GM12878 (cell line): Measurements from ENCODE around the gene UFL1. TPM values are rescaled to one million over a fixed set of nuclear protein-coding genes. Genes with fewer than 3 reads are reported as not detected.
A peak's percentile ranks its signal among the peaks of the same experiment; 100 is the strongest.

Source experiments
- ATF7 ChIP-seq: fragments of 450-650 bp; IDR thresholded peaks from 2 replicates; pipeline ENCODE4 v1.6.1; 2016; ENCODE audit warnings: low read depth, mild to moderate bottlenecking
- BCL11A ChIP-seq: IDR thresholded peaks from 2 replicates; pipeline ENCODE4 v1.6.1; 2011; ENCODE audit warnings: low read depth, low read length
- BHLHE40 ChIP-seq, 2 experiments: fragments of 450-650 bp in 1 of 2; IDR thresholded peaks; 2 replicates each; pipeline ENCODE4 v1.6.1; 2011 to 2017; ENCODE audit warnings: low read depth in 2 of 2, borderline replicate concordance in 1 of 2, improper control_type of control experiment in 1 of 2, low read length in 1 of 2, mild to moderate bottlenecking in 1 of 2
- BRCA1 ChIP-seq: IDR thresholded peaks from 2 replicates; pipeline ENCODE4 v1.6.1; 2011; ENCODE audit warnings: low read depth, low read length, improper control_type of control experiment
- CEBPB ChIP-seq, 2 experiments: fragments of 150-350 bp in 1 of 2; IDR thresholded peaks; 2 replicates each; pipeline ENCODE4 v1.6.1; 2012 to 2014; ENCODE audit warnings: low read depth in 2 of 2, low read length in 2 of 2, borderline replicate concordance in 1 of 2, inconsistent platforms in 1 of 2
- CREB1 ChIP-seq: IDR thresholded peaks from 2 replicates; pipeline ENCODE4 v1.6.1; 2012; ENCODE audit warnings: low read depth, mild to moderate bottlenecking, inconsistent platforms
- ESRRA ChIP-seq: IDR thresholded peaks from 2 replicates; pipeline ENCODE4 v1.6.1; 2012; ENCODE audit warnings: mild to moderate bottlenecking, low read length, improper control_type of control experiment
- JUNB ChIP-seq: IDR thresholded peaks from 2 replicates; pipeline ENCODE4 v1.6.1; 2016; ENCODE audit warnings: antibody characterized with exemption, mild to moderate bottlenecking
- KAT2A ChIP-seq: conservative IDR thresholded peaks from 2 replicates; pipeline ENCODE4 v1.6.1; 2011; ENCODE audit warnings: low read depth, low read length; ENCODE audit not compliant: control insufficient read depth
- KLF5 ChIP-seq: fragments of 450-650 bp; IDR thresholded peaks from 2 replicates; pipeline ENCODE4 v1.6.1; 2014; ENCODE audit warnings: mild to moderate bottlenecking; ENCODE audit not compliant: partially characterized antibody
- MAX ChIP-seq: IDR thresholded peaks from 2 replicates; pipeline ENCODE4 v1.6.1; 2012; ENCODE audit warnings: low read depth, low read length, improper control_type of control experiment
- MXI1 ChIP-seq: fragments of 150-350 bp; IDR thresholded peaks from 2 replicates; pipeline ENCODE4 v1.6.1; 2011; ENCODE audit warnings: low read depth, mild to moderate bottlenecking, inconsistent platforms, low read length, improper control_type of control experiment
- NBN ChIP-seq: fragments of 450-650 bp; IDR thresholded peaks from 2 replicates; pipeline ENCODE4 v1.6.1; 2016
- NFXL1 ChIP-seq: fragments of 450-650 bp; IDR thresholded peaks from 2 replicates; pipeline ENCODE4 v1.6.1; 2017; ENCODE audit warnings: antibody characterized with exemption, mild to moderate bottlenecking, borderline replicate concordance
- POLR2AphosphoS5 ChIP-seq: IDR thresholded peaks from 2 replicates; pipeline ENCODE4 v1.6.1; 2011; ENCODE audit warnings: mild to moderate bottlenecking, low read length, inconsistent platforms
- RAD51 ChIP-seq: fragments of 450-650 bp; IDR thresholded peaks from 2 replicates; pipeline ENCODE4 v1.6.1; 2016; ENCODE audit warnings: moderate library complexity, mild to moderate bottlenecking, inconsistent platforms
- SUZ12 ChIP-seq: fragments of 200-600 bp; sonication (generic); IDR thresholded peaks from one replicate; pipeline ENCODE4 v1.6.1; 2018; ENCODE audit warnings: antibody characterized with exemption, mild to moderate bottlenecking; ENCODE audit not compliant: unreplicated experiment
- TCF7 ChIP-seq: IDR thresholded peaks from 2 replicates; pipeline ENCODE4 v1.6.1; 2014; ENCODE audit warnings: antibody characterized with exemption, borderline replicate concordance
- ZBTB11 ChIP-seq: fragments of 450-650 bp; formaldehyde crosslinking; IDR thresholded peaks from 2 replicates; pipeline ENCODE4 v1.5.0; 2022; ENCODE audit warnings: mild to moderate bottlenecking, missing genetic modification characterization
- ZSCAN29 ChIP-seq: fragments of 450-650 bp; IDR thresholded peaks from 2 replicates; pipeline ENCODE4 v1.6.1; 2017; ENCODE audit warnings: mild to moderate bottlenecking, moderate library complexity
- polyA plus RNA-seq, 11 experiments: library from polyadenylated mRNA; depleted of rRNA in 4 of 11; unstranded in 6 of 11; stranded (reverse) in 5 of 11; fragments of >200 nt; fragmentation: Nextera tagmentation in 4 of 11; fragmentation: Illumina TruSeq in 1 of 11; extraction: Ambion mirVana in 4 of 11; extraction: Trizol in 1 of 11; gene quantifications; 1 replicate in 1 of 11; 2 replicates in 10 of 11; pipeline versions ENCODE4 v1.2.1 to v1.2.3, GENCODE V29; 2011 to 2016; ENCODE audit warnings: inconsistent platforms in 2 of 11, missing spikeins in 2 of 11, low read depth in 1 of 11
- total RNA-seq, 4 experiments: library from RNA; depleted of rRNA in 3 of 4; stranded (reverse); fragments of >200 nt in 3 of 4; fragmentation: Illumina TruSeq in 1 of 4; extraction: Trizol in 1 of 4; gene quantifications; 2 replicates each; pipeline versions ENCODE4 v1.2.1 to v1.2.3, GENCODE V29; 2013 to 2021
- TF ChIP-seq, protein P1 (sequence below): IDR thresholded peaks from 2 replicates; pipeline ENCODE4 v1.6.1; 2011; ENCODE audit warnings: low read depth, mild to moderate bottlenecking, low read length, moderate library complexity, borderline replicate concordance; ENCODE audit errors: extremely low read depth
- TF ChIP-seq, protein P2 (sequence below): IDR thresholded peaks from 2 replicates; pipeline ENCODE4 v1.6.1; 2011; ENCODE audit warnings: mild to moderate bottlenecking, low read depth, low read length, moderate library complexity; ENCODE audit not compliant: insufficient replicate concordance
- TF ChIP-seq, protein P3 (sequence below): fragments of 450-650 bp; IDR thresholded peaks from 2 replicates; pipeline ENCODE4 v1.6.1; 2018; ENCODE audit warnings: borderline replicate concordance, mild to moderate bottlenecking; ENCODE audit not compliant: partially characterized antibody

The UFL1 gene
- total and polyA plus RNA-seq, 10 of the 15 experiments (the other 5 are each of a cell fraction or from before 2014, with no cell fraction given), result 13.8 to 29.3 (median 24.4) TPM

DNA sequence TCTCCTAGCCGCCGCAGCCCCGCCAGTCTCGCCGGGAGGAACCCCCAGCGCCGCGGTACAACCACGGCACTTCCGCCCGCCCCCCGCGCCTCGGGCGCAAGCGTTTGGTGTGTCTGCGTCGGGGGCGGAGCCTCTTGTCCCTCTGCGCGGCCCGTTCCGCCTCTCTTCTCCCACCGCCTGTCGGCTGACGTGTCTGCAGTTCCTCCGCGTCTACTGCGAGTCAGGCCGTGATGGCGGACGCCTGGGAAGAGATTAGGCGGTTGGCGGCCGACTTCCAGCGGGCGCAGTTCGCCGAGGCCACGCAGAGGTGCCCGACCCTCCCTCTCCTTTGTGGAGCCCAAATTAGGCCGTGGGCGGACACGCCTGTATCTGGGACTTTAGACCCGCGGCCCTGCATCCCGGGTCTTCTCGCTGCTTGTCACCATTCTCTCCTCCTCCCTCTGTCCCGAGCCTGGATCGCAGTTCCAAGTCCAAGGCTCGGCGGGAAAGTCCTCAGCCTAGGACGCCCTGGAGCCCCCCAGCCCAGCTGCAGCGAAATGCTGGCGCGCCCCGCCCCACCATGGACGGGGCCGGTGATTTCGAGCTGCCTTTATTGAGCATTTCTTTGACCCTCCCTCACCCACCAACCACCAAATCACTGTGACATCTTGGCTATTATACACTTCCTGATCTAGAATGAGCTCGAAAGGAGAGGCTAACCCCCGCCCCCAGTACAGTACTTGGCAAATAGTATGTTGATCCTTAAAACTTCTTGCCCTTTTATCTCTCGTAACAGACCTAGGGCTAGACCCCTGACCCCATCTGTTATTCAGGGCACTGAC lies at the start of gene UFL1 (continued):
- no peak; the same call in 1 of the 2 replicates for TF ChIP-seq MAX
- TF ChIP-seq, protein P1, sequence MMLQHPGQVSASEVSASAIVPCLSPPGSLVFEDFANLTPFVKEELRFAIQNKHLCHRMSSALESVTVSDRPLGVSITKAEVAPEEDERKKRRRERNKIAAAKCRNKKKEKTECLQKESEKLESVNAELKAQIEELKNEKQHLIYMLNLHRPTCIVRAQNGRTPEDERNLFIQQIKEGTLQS, result no peak
- TF ChIP-seq SUZ12, result no peak
- TF ChIP-seq KLF5, result peak; percentile 85
- no peak for TF ChIP-seq CEBPB (IDR thresholded peaks at IDR 0.05; ENCODE audit: borderline replicate concordance in 1 of 2, low read depth in 2 of 2, low read length in 2 of 2)
- TF ChIP-seq ZBTB11 (CRISPR knock-in tag), result no peak
- TF ChIP-seq BRCA1, result no peak
- TF ChIP-seq BCL11A, result no peak; the same call in 1 of the 2 replicates
- no peak for TF ChIP-seq NFXL1
- TF ChIP-seq TCF7, result no peak
- peak; percentile 46 to 81; a peak in 3 of 4 replicates for TF ChIP-seq BHLHE40 (IDR thresholded peaks at IDR 0.05; ENCODE audit: borderline replicate concordance in 1 of 2, low read depth in 2 of 2, low read length in 1 of 2)
- TF ChIP-seq RAD51, result no peak
- peak; percentile 84 for TF ChIP-seq NBN
- TF ChIP-seq, protein P2, sequence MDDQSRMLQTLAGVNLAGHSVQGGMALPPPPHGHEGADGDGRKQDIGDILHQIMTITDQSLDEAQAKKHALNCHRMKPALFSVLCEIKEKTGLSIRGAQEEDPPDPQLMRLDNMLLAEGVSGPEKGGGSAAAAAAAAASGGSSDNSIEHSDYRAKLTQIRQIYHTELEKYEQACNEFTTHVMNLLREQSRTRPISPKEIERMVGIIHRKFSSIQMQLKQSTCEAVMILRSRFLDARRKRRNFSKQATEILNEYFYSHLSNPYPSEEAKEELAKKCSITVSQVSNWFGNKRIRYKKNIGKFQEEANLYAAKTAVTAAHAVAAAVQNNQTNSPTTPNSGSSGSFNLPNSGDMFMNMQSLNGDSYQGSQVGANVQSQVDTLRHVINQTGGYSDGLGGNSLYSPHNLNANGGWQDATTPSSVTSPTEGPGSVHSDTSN, result peak; percentile 88
- no peak; the same call in 1 of the 2 replicates for TF ChIP-seq MXI1
- TF ChIP-seq ESRRA, result no peak
- peak; percentile 92 for TF ChIP-seq CREB1
- peak; percentile 99 for TF ChIP-seq POLR2AphosphoS5
- peak; percentile 57 for TF ChIP-seq ATF7
- TF ChIP-seq ZSCAN29, result no peak; the same call in 1 of the 2 replicates
- TF ChIP-seq JUNB, result no peak
- no peak for TF ChIP-seq KAT2A
- TF ChIP-seq, protein P3, sequence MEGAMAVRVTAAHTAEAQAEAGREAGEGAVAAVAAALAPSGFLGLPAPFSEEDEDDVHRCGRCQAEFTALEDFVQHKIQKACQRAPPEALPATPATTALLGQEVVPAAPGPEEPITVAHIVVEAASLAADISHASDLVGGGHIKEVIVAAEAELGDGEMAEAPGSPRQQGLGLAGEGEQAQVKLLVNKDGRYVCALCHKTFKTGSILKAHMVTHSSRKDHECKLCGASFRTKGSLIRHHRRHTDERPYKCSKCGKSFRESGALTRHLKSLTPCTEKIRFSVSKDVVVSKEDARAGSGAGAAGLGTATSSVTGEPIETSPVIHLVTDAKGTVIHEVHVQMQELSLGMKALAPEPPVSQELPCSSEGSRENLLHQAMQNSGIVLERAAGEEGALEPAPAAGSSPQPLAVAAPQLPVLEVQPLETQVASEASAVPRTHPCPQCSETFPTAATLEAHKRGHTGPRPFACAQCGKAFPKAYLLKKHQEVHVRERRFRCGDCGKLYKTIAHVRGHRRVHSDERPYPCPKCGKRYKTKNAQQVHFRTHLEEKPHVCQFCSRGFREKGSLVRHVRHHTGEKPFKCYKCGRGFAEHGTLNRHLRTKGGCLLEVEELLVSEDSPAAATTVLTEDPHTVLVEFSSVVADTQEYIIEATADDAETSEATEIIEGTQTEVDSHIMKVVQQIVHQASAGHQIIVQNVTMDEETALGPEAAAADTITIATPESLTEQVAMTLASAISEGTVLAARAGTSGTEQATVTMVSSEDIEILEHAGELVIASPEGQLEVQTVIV, result no peak
